HUES64 (cell line): Measurements from ENCODE around the gene ATG7.
"Not testable (repeated sequence)": the region's sequence is repeated elsewhere in the genome, so short reads cannot be mapped to it uniquely, and the experiment has no call there.

Experiments used
- H3K27ac ChIP-seq: 2 replicates; pipeline ENCODE4 v1.7.0; 2013; ENCODE audit warnings: low read depth, low read length, inconsistent platforms
- H3K27me3 ChIP-seq: 2 replicates; pipeline ENCODE4 v1.6.1; 2013; ENCODE audit warnings: mild to moderate bottlenecking, low read length; ENCODE audit not compliant: insufficient read depth
- H3K36me3 ChIP-seq: 2 replicates; pipeline ENCODE4 v1.6.1; 2013; ENCODE audit warnings: mild to moderate bottlenecking, low read length; ENCODE audit not compliant: insufficient read depth
- H3K4me1 ChIP-seq: 2 replicates; pipeline ENCODE4 v1.6.1; 2013; ENCODE audit warnings: mild to moderate bottlenecking, low read length, moderate library complexity; ENCODE audit not compliant: insufficient read depth
- H3K4me3 ChIP-seq: 2 replicates; pipeline ENCODE4 v1.5.1; 2013; ENCODE audit warnings: mild to moderate bottlenecking, low read length, moderate library complexity
- H3K9ac ChIP-seq: 2 replicates; pipeline ENCODE4 v1.6.1; 2013; ENCODE audit warnings: mild to moderate bottlenecking, low read depth, low read length
- H3K9me3 ChIP-seq: 2 replicates; pipeline ENCODE4 v1.6.1; 2013; ENCODE audit warnings: low read depth, low read length; ENCODE audit not compliant: insufficient read depth
- WGBS: fragments of 150-250, 120-280 bp; methylation state at CpG from one replicate; pipeline ENCODE4 v1.1.7; 2013; ENCODE audit warnings: missing lambda C conversion rate; 5-methylcytosine and 5-hydroxymethylcytosine counted together

Gene ATG7

GRCh38 chr3:11510356-11510755, 238.2 kb downstream of the ATG7 start:
- Histone ChIP-seq H3K9ac (no peak overlapping the region), H3K4me1 (peaks cover 28% of the 10 kb centered on the region)
- 71% methylated on average over 5 of the region's 5 CpGs for WGBS

DNA sequence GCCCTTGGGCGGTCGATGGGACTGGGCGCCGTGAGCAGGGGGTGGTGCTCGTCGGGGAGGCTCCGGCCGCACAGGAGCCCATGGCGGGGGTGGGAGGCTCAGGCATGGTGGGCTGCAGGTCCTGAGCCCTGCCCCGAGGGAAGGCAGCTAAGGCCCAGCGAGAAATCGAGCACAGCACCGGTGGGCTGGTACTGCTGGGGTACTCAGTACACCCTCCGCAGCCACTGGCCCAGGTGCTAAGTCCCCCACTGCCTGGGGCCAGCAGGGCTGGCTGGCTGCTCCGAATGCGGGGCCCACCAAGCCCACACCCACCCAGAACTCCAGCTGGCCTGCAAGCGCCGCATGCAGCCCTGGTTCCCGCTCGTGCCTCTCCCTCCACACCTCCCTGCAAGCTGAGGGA, 239.4 kb downstream of the ATG7 start:
- not testable (repeated sequence) for H3K4me3 ChIP-seq, H3K27me3 ChIP-seq, H3K9me3 ChIP-seq, H3K9ac ChIP-seq, H3K27ac ChIP-seq, H3K36me3 ChIP-seq
- H3K4me1 ChIP-seq = peaks cover 28% of the 10 kb centered on the region
- 95% methylated on average over 16 of the region's 20 CpGs for WGBS

More at GRCh38 chr3:11510356-11510755, 238.2 kb downstream of the ATG7 start:
- Histone ChIP-seq H3K36me3 (no peaks in the 10 kb centered on the region), H3K27me3 (no peaks in the 10 kb centered on the region), H3K4me3 (no peak overlapping the region), H3K27ac (0 out of 2 replicates have a peak overlapping the region, but pooled peaks have one; percentile 0), H3K9me3 (no peaks in the 10 kb centered on the region)

DNA sequence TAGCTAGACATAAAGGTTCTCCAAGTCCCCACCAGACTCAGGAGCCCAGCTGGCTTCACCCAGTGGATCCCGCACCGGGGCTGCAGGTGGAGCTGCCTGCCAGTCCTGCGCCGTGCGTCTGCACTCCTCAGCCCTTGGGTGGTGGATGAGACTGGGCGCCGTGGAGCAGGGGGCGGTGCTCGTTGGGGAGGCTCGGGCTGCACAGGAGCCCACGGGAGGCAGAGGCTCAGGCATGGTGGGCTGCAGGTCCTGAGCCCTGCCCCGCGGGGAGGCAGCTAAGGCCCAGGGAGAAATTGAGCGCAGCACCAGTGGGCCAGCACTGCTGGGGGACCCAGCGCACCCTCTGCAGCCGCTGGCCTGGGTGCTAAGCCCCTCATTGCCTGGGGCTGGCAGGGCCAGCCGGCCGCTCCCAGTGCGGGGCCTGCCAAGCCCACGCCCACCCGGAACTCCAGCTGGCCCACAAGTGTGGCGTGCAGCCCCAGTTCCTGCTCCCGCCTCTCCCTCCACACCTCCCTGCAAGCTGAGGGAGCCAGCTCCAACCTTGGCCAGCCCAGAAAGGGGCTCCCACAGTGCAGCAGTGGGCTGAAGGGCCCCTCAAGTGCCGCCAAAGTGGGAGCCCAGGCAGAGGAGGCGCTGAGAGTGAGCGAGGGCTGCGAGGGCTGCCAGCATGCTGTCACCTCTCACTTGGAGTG, 241.1 kb downstream of the ATG7 start:
- 93% methylated on average over 27 of the region's 27 CpGs for WGBS
- not testable (repeated sequence) for H3K4me3 ChIP-seq, H3K27me3 ChIP-seq, H3K36me3 ChIP-seq, H3K9me3 ChIP-seq, H3K9ac ChIP-seq, H3K27ac ChIP-seq
- peaks cover 28% of the 10 kb centered on the region for H3K4me1 ChIP-seq

- WGBS = 95% methylated on average over 3 of the region's 3 CpGs
Observed at GRCh38 chr3:11513817-11514135, 241.6 kb downstream of the ATG7 start.

GRCh38 chr3:11514191-11514821, 242.1 kb downstream of the ATG7 start:
- H3K9me3 ChIP-seq = no peaks in the 10 kb centered on the region
- no peak overlapping the region for H3K9ac ChIP-seq
- H3K36me3 ChIP-seq = no peaks in the 10 kb centered on the region
- H3K4me1 ChIP-seq = peaks cover 17% of the 10 kb centered on the region
- no peak overlapping the region for H3K27ac ChIP-seq
- no peak overlapping the region for H3K4me3 ChIP-seq
- no peaks in the 10 kb centered on the region for H3K27me3 ChIP-seq
- 84% methylated on average over 6 of the region's 7 CpGs for WGBS

More at GRCh38 chr3:11513817-11514135, 241.6 kb downstream of the ATG7 start:
- H3K27ac ChIP-seq = no peak overlapping the region
- peaks cover 23% of the 10 kb centered on the region for H3K4me1 ChIP-seq
- H3K9me3 ChIP-seq = no peaks in the 10 kb centered on the region
- no peaks in the 10 kb centered on the region for H3K36me3 ChIP-seq
- H3K9ac ChIP-seq = no peak overlapping the region
- H3K27me3 ChIP-seq = no peaks in the 10 kb centered on the region
- H3K4me3 ChIP-seq = no peak overlapping the region

GRCh38 chr3:11517601-11518000, 245.4 kb downstream of the ATG7 start:
- no peak overlapping the region for H3K4me3 ChIP-seq
- H3K9me3 ChIP-seq = no peaks in the 10 kb centered on the region
- H3K27ac ChIP-seq = no peak overlapping the region
- peaks cover 4% of the 10 kb centered on the region; the same call in 1 of the 2 replicates for H3K4me1 ChIP-seq
- no peaks in the 10 kb centered on the region for H3K27me3 ChIP-seq
- H3K9ac ChIP-seq = no peak overlapping the region
- 92% methylated on average over 6 of the region's 6 CpGs for WGBS
- H3K36me3 ChIP-seq = no peaks in the 10 kb centered on the region

DNA sequence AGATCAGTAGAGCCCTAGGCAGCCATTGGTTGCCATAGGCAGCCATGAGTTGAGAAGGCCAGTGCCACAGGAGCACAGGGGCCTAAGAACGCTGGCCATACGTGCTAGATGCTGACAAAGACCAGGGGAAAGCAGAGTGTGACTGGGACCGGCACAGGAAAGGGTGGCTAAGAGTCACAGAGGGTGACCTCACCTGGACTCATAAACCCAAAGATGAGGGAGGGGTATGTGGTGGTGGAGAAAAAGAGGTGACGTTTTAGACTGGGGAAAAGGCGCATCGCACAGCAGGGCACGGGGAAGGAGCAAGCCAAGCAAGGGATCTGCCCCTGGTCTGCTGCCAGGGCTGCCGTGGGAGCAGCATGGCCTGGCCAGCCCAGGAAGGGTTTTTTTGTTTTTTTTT, 249.0 kb downstream of the ATG7 start:
- H3K9me3 ChIP-seq = no peaks in the 10 kb centered on the region
- H3K27ac ChIP-seq = no peak overlapping the region
- H3K9ac ChIP-seq = no peak overlapping the region
- WGBS = 94% methylated on average over 8 of the region's 8 CpGs
- no peaks in the 10 kb centered on the region for H3K4me1 ChIP-seq
- H3K36me3 ChIP-seq = no peaks in the 10 kb centered on the region
- H3K4me3 ChIP-seq = no peak overlapping the region
- no peaks in the 10 kb centered on the region for H3K27me3 ChIP-seq

DNA sequence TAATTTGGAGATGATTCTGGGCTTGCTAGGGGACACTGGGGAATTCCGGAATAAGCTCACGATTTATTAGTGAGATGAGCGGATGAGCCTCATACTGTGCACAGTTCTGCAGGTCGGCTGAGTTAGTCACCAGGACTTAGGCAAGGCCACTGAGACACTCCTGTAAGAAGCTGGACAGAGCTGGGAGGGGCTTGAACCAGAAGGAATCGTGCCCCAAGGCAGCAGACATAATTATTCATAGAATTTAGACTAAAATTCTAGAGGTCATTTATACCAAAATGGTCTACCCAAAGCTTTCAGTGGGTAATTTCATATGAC, 250.2 kb downstream of the ATG7 start:
- Histone ChIP-seq H3K36me3 (no peaks in the 10 kb centered on the region), H3K9ac (no peak overlapping the region), H3K9me3 (no peaks in the 10 kb centered on the region), H3K4me3 (no peak overlapping the region), H3K4me1 (no peaks in the 10 kb centered on the region), H3K27me3 (no peaks in the 10 kb centered on the region), H3K27ac (no peak overlapping the region)
- 93% methylated on average over 5 of the region's 5 CpGs for WGBS

- 95% methylated on average over 8 of the region's 8 CpGs for WGBS
- H3K9ac ChIP-seq = no peak overlapping the region
- H3K27ac ChIP-seq = no peak overlapping the region
- H3K27me3 ChIP-seq = no peaks in the 10 kb centered on the region
- no peak overlapping the region for H3K4me3 ChIP-seq
- no peaks in the 10 kb centered on the region for H3K4me1 ChIP-seq
- H3K9me3 ChIP-seq = no peaks in the 10 kb centered on the region
- H3K36me3 ChIP-seq = no peaks in the 10 kb centered on the region
Observed at GRCh38 chr3:11522953-11523571, 250.9 kb downstream of the ATG7 start.

DNA sequence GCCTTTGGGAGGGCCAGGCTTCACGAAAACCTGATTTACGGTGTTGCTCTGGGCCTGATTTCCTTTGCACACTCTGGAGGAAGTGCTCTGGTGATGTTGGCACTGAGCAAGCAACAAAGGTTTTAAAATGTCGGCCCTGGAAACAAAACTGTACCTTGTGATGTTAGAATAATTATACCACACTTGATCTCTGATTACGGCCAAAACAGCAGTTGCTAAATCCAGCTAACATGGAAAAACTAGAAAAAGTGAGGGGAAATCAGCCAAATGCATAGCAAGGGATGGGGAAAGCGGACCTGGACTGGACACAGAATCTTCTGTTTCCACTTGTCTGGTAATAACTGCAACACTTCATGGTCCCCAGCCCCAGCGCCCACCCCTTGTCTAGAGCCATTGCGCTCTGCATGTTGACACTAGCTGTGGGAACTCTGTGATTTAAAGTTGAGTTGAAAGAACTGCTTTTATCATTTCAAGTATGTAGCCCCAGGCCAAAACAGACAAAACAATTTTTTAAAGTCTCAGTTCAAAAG, 251.4 kb downstream of the ATG7 start:
- no peak overlapping the region for H3K27ac ChIP-seq
- no peaks in the 10 kb centered on the region for H3K4me1 ChIP-seq
- no peak overlapping the region for H3K9ac ChIP-seq
- no peaks in the 10 kb centered on the region for H3K36me3 ChIP-seq
- no peaks in the 10 kb centered on the region for H3K27me3 ChIP-seq
- H3K4me3 ChIP-seq = no peak overlapping the region
- H3K9me3 ChIP-seq = no peaks in the 10 kb centered on the region
- WGBS = 95% methylated on average over 7 of the region's 7 CpGs

DNA sequence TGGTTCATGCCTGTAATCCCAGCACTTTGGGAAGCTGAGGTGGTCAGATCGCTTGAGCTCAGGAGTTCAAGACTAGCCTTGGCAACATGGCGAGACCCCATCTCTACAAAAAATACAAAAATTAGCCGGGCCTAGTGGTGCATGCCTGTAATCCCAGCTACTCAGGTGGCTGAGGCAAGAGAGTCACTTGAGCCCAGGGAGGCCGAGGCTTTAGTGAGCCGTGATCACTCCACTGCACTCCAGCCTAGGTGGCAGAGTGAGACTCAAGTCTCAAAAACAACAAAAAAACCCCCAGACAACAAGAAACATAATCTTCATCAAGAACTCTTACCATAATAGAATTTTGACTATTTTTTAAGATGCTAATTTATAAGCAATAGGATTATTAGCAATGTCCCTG, 253.9 kb downstream of the ATG7 start:
- H3K4me3 ChIP-seq, H3K9ac ChIP-seq, H3K4me1 ChIP-seq, H3K36me3 ChIP-seq, H3K9me3 ChIP-seq, H3K27ac ChIP-seq, H3K27me3 ChIP-seq: not testable (repeated sequence)
- WGBS = 94% methylated on average over 5 of the region's 5 CpGs
